Neural crest cell (in vitro differentiated cells): ENCODE results near the gene RALA. TPM values are rescaled to one million over a fixed set of nuclear protein-coding genes. Genes with fewer than 3 reads are reported as not detected.
A peak's percentile ranks its signal among the peaks of the same experiment; 100 is the strongest.

Source experiments
- DNase-seq: peaks from one replicate; pipeline ENCODE4 v3.0.0; 2021; ENCODE audit warnings: low read depth, mixed read lengths, low spot score
- H3K27ac Mint-ChIP-seq: one replicate; pipeline ENCODE4 v1.8.0; 2021; ENCODE audit warnings: mild to moderate bottlenecking, mixed read lengths; ENCODE audit not compliant: unreplicated experiment
- H3K27me3 Mint-ChIP-seq: 2 replicates; pipeline ENCODE4 v1.8.0; 2021; ENCODE audit warnings: low read depth, mild to moderate bottlenecking, mixed read lengths
- H3K36me3 Mint-ChIP-seq: 2 replicates; pipeline ENCODE4 v1.8.0; 2021; ENCODE audit warnings: low read depth, mild to moderate bottlenecking, mixed read lengths
- H3K4me1 Mint-ChIP-seq: 2 replicates; pipeline ENCODE4 v1.8.0; 2021; ENCODE audit warnings: mixed read lengths
- H3K4me3 Mint-ChIP-seq: one replicate; pipeline ENCODE4 v1.8.0; 2021; ENCODE audit warnings: mild to moderate bottlenecking, mixed read lengths
- H3K9me3 Mint-ChIP-seq: 2 replicates; pipeline ENCODE4 v1.8.0; 2021; ENCODE audit warnings: mixed read lengths
- CTCF ChIP-seq: fragments of 200-600 bp; sonication (generic); conservative IDR thresholded peaks from 2 replicates; pipeline ENCODE4 v1.5.0; 2021; ENCODE audit warnings: antibody characterized with exemption, mild to moderate bottlenecking
- total RNA-seq: library from RNA; stranded (reverse); gene quantifications from 2 replicates; pipeline ENCODE4 v1.2.1, GENCODE V29; 2021

The RALA gene
- total RNA-seq, 1 donor from 2014 or later, result 39.2 TPM

- Mint-ChIP-seq H3K27me3 (peaks cover 22% of the 10 kb centered on the region), H3K4me3 (no peak overlapping the region), H3K27ac (no peak overlapping the region), H3K4me1 (peaks cover 10% of the 10 kb centered on the region), H3K9me3 (peaks cover 3% of the 10 kb centered on the region), H3K36me3 (peaks cover 3% of the 10 kb centered on the region)
- TF ChIP-seq CTCF, result no peak
- DNase-seq, result no peak
Measured at GRCh38 chr7:39607865-39608264, 15.5 kb upstream of the RALA start.

GRCh38 chr7:39608278-39608677 lies 15.1 kb upstream of the RALA start:
- Mint-ChIP-seq H3K36me3 (peaks cover 3% of the 10 kb centered on the region), H3K4me1 (peaks cover 10% of the 10 kb centered on the region), H3K9me3 (peaks cover 3% of the 10 kb centered on the region), H3K4me3 (no peak overlapping the region), H3K27me3 (peaks cover 22% of the 10 kb centered on the region), H3K27ac (no peak overlapping the region)
- TF ChIP-seq CTCF, result no peak
- no peak for DNase-seq

- H3K27me3 Mint-ChIP-seq, result peaks cover 22% of the 10 kb centered on the region
- peak; percentile 38 for TF ChIP-seq CTCF
- no peak overlapping the region for H3K27ac Mint-ChIP-seq
- H3K36me3 Mint-ChIP-seq, result no peaks in the 10 kb centered on the region
- peaks cover 10% of the 10 kb centered on the region for H3K4me1 Mint-ChIP-seq
- H3K4me3 Mint-ChIP-seq, result peak overlapping the region; percentile 28
- DNase-seq, result peak; percentile 26
- no peaks in the 10 kb centered on the region for H3K9me3 Mint-ChIP-seq
Measured at GRCh38 chr7:39609113-39609934, 14.0 kb upstream of the RALA start.

DNA sequence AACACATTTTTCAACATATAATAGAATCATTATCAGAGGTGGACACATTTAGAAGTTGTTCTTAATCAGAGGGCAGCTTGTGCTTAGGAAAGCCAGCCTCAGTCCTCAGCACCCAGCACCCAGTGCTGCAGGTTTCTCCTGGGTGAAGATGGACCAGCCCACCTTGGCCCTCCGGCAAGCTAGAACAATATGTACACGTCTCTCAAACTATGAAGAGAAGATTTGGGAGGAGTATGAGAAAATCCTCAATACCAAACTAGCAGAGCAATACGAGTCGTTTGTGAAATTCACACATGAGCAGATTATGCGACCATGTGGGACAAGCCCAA lies 13.5 kb upstream of the RALA start:
- Mint-ChIP-seq H3K4me1 (peaks cover 10% of the 10 kb centered on the region), H3K27me3 (peaks cover 22% of the 10 kb centered on the region), H3K9me3 (no peaks in the 10 kb centered on the region), H3K36me3 (no peaks in the 10 kb centered on the region), H3K27ac (no peak overlapping the region), H3K4me3 (no peak overlapping the region)
- no peak for DNase-seq
- no peak for TF ChIP-seq CTCF

- H3K36me3 Mint-ChIP-seq, result no peaks in the 10 kb centered on the region
Measured at GRCh38 chr7:39613577-39613976, 9.8 kb upstream of the RALA start.

More at GRCh38 chr7:39613577-39613976, 9.8 kb upstream of the RALA start:
- Mint-ChIP-seq H3K27me3 (peaks cover 30% of the 10 kb centered on the region), H3K4me3 (no peak overlapping the region), H3K9me3 (no peaks in the 10 kb centered on the region), H3K27ac (no peak overlapping the region), H3K4me1 (peaks cover 10% of the 10 kb centered on the region)
- no peak for DNase-seq
- TF ChIP-seq CTCF, result no peak
